Germinal center (tissue), 1 donor: ENCODE data around the gene CPNE4.

Experiments used
- DNase-seq: peaks from one replicate; pipeline ENCODE4 v3.0.0; 2012; ENCODE audit warnings: mixed read lengths, low spot score

Gene CPNE4

GRCh38 chr3:131796558-131797198 is 238.1 kb downstream of the CPNE4 start:
- DNase-seq, result peak; percentile 11

GRCh38 chr3:131796111-131796510 is 238.7 kb downstream of the CPNE4 start:
- DNase-seq, result no peak

GRCh38 chr3:131795390-131796090 is 239.3 kb downstream of the CPNE4 start:
- DNase-seq, result no peak

- DNase-seq, result peak; percentile 30
Measured at GRCh38 chr3:131794766-131795388, 239.9 kb downstream of the CPNE4 start.

- no peak for DNase-seq
Measured at GRCh38 chr3:131793870-131794269, 240.9 kb downstream of the CPNE4 start.

GRCh38 chr3:131789188-131789587 is 245.6 kb downstream of the CPNE4 start:
- no peak for DNase-seq

- DNase-seq, result no peak
Measured at GRCh38 chr3:131786386-131786785, 248.4 kb downstream of the CPNE4 start.

- no peak for DNase-seq
Measured at GRCh38 chr3:131782751-131783150, 252.1 kb downstream of the CPNE4 start.

GRCh38 chr3:131778526-131778925 is 256.3 kb downstream of the CPNE4 start:
- DNase-seq, result no peak

GRCh38 chr3:131775650-131776049 is 259.2 kb downstream of the CPNE4 start:
- DNase-seq, result no peak

- DNase-seq, result no peak
Measured at GRCh38 chr3:131772269-131773026, 262.4 kb downstream of the CPNE4 start.

- DNase-seq, result no peak
Measured at GRCh38 chr3:131762981-131763564, 271.7 kb downstream of the CPNE4 start.

GRCh38 chr3:131756405-131756804 is 278.4 kb downstream of the CPNE4 start:
- no peak for DNase-seq

GRCh38 chr3:131755380-131755779 is 279.4 kb downstream of the CPNE4 start:
- no peak for DNase-seq

- no peak for DNase-seq
Measured at GRCh38 chr3:131750256-131750655, 284.6 kb downstream of the CPNE4 start.

GRCh38 chr3:131749826-131750225 is 285.0 kb downstream of the CPNE4 start:
- DNase-seq, result no peak

- DNase-seq, result no peak
Measured at GRCh38 chr3:131747466-131747865, 287.3 kb downstream of the CPNE4 start.

- no peak for DNase-seq
Measured at GRCh38 chr3:131744765-131745164, 290.0 kb downstream of the CPNE4 start.

GRCh38 chr3:131743126-131743525 is 291.7 kb downstream of the CPNE4 start:
- DNase-seq, result no peak

GRCh38 chr3:131739211-131739610 is 295.6 kb downstream of the CPNE4 start:
- no peak for DNase-seq

- DNase-seq, result no peak
Measured at GRCh38 chr3:131738095-131738494, 296.7 kb downstream of the CPNE4 start.

GRCh38 chr3:131735544-131735943 is 299.3 kb downstream of the CPNE4 start:
- no peak for DNase-seq
